ENCODE data around the gene LRRC14B.
"Not testable (repeated sequence)": the region's sequence is repeated elsewhere in the genome, so short reads cannot be mapped to it uniquely, and the experiment has no call there.

The LRRC14B gene

GRCh38 chr5:189976-190365 lies 1.3 kb upstream of the LRRC14B start:
- Histone ChIP-seq H3K36me3 (ENCODE audit: control insufficient read depth, insufficient read depth, low read length) (no peaks in the 10 kb centered on the region), H3K4me1 (ENCODE audit: control insufficient read depth, insufficient read depth, low read length) (peaks cover 8% of the 10 kb centered on the region), H3K9ac (ENCODE audit: low read length) (no peak overlapping the region), H3K27me3 (ENCODE audit: control insufficient read depth, insufficient read depth, low read length) (peaks cover 32% of the 10 kb centered on the region), H3K4me3 (ENCODE audit: low read length) (no peak overlapping the region), H3K9me3 (ENCODE audit: control insufficient read depth, low read length) (no peaks in the 10 kb centered on the region)

- H3K9ac ChIP-seq (ENCODE audit: low read length), result no peak overlapping the region
- H3K9me3 ChIP-seq (ENCODE audit: control insufficient read depth, low read length), result no peaks in the 10 kb centered on the region
- H3K4me3 ChIP-seq (ENCODE audit: low read length), result no peak overlapping the region
- peaks cover 8% of the 10 kb centered on the region for H3K4me1 ChIP-seq (ENCODE audit: control insufficient read depth, insufficient read depth, low read length)
- H3K27me3 ChIP-seq (ENCODE audit: control insufficient read depth, insufficient read depth, low read length), result peaks cover 32% of the 10 kb centered on the region
- no peaks in the 10 kb centered on the region for H3K36me3 ChIP-seq (ENCODE audit: control insufficient read depth, insufficient read depth, low read length)
These were observed 794 bp upstream of the LRRC14B start for GRCh38 chr5:190366-191035.

GRCh38 chr5:191949-192690 lies 825 bp downstream of the LRRC14B start:
- Histone ChIP-seq H3K27me3 (ENCODE audit: control insufficient read depth, insufficient read depth, low read length) (peaks cover 31% of the 10 kb centered on the region), H3K9ac (ENCODE audit: low read length) (no peak overlapping the region), H3K4me3 (ENCODE audit: low read length) (no peak overlapping the region), H3K36me3 (ENCODE audit: control insufficient read depth, insufficient read depth, low read length) (no peaks in the 10 kb centered on the region), H3K9me3 (ENCODE audit: control insufficient read depth, low read length) (no peaks in the 10 kb centered on the region), H3K4me1 (ENCODE audit: control insufficient read depth, insufficient read depth, low read length) (peaks cover 8% of the 10 kb centered on the region)

- no peak overlapping the region for H3K9ac ChIP-seq (ENCODE audit: low read length)
- peaks cover 29% of the 10 kb centered on the region for H3K27me3 ChIP-seq (ENCODE audit: control insufficient read depth, insufficient read depth, low read length)
- no peak overlapping the region for H3K4me3 ChIP-seq (ENCODE audit: low read length)
- H3K9me3 ChIP-seq (ENCODE audit: control insufficient read depth, low read length), result no peaks in the 10 kb centered on the region
- H3K4me1 ChIP-seq (ENCODE audit: control insufficient read depth, insufficient read depth, low read length), result peaks cover 8% of the 10 kb centered on the region
- no peaks in the 10 kb centered on the region for H3K36me3 ChIP-seq (ENCODE audit: control insufficient read depth, insufficient read depth, low read length)
These were observed 1.3 kb downstream of the LRRC14B start for GRCh38 chr5:192691-192969.

GRCh38 chr5:192970-193831 lies 1.9 kb downstream of the LRRC14B start:
- no peaks in the 10 kb centered on the region for H3K36me3 ChIP-seq (ENCODE audit: control insufficient read depth, insufficient read depth, low read length)
- H3K4me3 ChIP-seq (ENCODE audit: low read length), result no peak overlapping the region
- H3K9ac ChIP-seq (ENCODE audit: low read length), result no peak overlapping the region
- no peaks in the 10 kb centered on the region for H3K9me3 ChIP-seq (ENCODE audit: control insufficient read depth, low read length)
- H3K4me1 ChIP-seq (ENCODE audit: control insufficient read depth, insufficient read depth, low read length), result peaks cover 8% of the 10 kb centered on the region
- H3K27me3 ChIP-seq (ENCODE audit: control insufficient read depth, insufficient read depth, low read length), result peaks cover 29% of the 10 kb centered on the region

GRCh38 chr5:194102-194501 lies 2.8 kb downstream of the LRRC14B start:
- Histone ChIP-seq H3K4me1 (ENCODE audit: control insufficient read depth, insufficient read depth, low read length) (peaks cover 8% of the 10 kb centered on the region), H3K27me3 (ENCODE audit: control insufficient read depth, insufficient read depth, low read length) (peaks cover 29% of the 10 kb centered on the region), H3K9ac (ENCODE audit: low read length) (no peak overlapping the region), H3K9me3 (ENCODE audit: control insufficient read depth, low read length) (no peaks in the 10 kb centered on the region), H3K36me3 (ENCODE audit: control insufficient read depth, insufficient read depth, low read length) (no peaks in the 10 kb centered on the region), H3K4me3 (ENCODE audit: low read length) (no peak overlapping the region)

- no peak overlapping the region for H3K4me3 ChIP-seq (ENCODE audit: low read length)
- no peaks in the 10 kb centered on the region for H3K36me3 ChIP-seq (ENCODE audit: control insufficient read depth, insufficient read depth, low read length)
- H3K9me3 ChIP-seq (ENCODE audit: control insufficient read depth, low read length), result no peaks in the 10 kb centered on the region
- peaks cover 29% of the 10 kb centered on the region for H3K27me3 ChIP-seq (ENCODE audit: control insufficient read depth, insufficient read depth, low read length)
- H3K9ac ChIP-seq (ENCODE audit: low read length), result no peak overlapping the region
- peaks cover 8% of the 10 kb centered on the region for H3K4me1 ChIP-seq (ENCODE audit: control insufficient read depth, insufficient read depth, low read length)
These were observed 3.4 kb downstream of the LRRC14B start for GRCh38 chr5:194603-195209.

GRCh38 chr5:195401-196160 lies 4.3 kb downstream of the LRRC14B start:
- Histone ChIP-seq H3K27me3 (ENCODE audit: control insufficient read depth, insufficient read depth, low read length) (peaks cover 21% of the 10 kb centered on the region), H3K9ac (ENCODE audit: low read length) (no peak overlapping the region), H3K36me3 (ENCODE audit: control insufficient read depth, insufficient read depth, low read length) (no peaks in the 10 kb centered on the region), H3K4me3 (ENCODE audit: low read length) (no peak overlapping the region), H3K4me1 (ENCODE audit: control insufficient read depth, insufficient read depth, low read length) (peaks cover 8% of the 10 kb centered on the region), H3K9me3 (ENCODE audit: control insufficient read depth, low read length) (no peaks in the 10 kb centered on the region)

GRCh38 chr5:196350-196749 lies 5.1 kb downstream of the LRRC14B start:
- Histone ChIP-seq H3K4me1 (ENCODE audit: control insufficient read depth, insufficient read depth, low read length) (peaks cover 5% of the 10 kb centered on the region), H3K9ac (ENCODE audit: low read length) (no peak overlapping the region), H3K36me3 (ENCODE audit: control insufficient read depth, insufficient read depth, low read length) (no peaks in the 10 kb centered on the region), H3K4me3 (ENCODE audit: low read length) (no peak overlapping the region), H3K9me3 (ENCODE audit: control insufficient read depth, low read length) (no peaks in the 10 kb centered on the region), H3K27me3 (ENCODE audit: control insufficient read depth, insufficient read depth, low read length) (peaks cover 13% of the 10 kb centered on the region)

- not testable (repeated sequence) for H3K9ac ChIP-seq (ENCODE audit: low read length); H3K4me1 ChIP-seq (ENCODE audit: control insufficient read depth, insufficient read depth, low read length); H3K4me3 ChIP-seq (ENCODE audit: low read length); H3K9me3 ChIP-seq (ENCODE audit: control insufficient read depth, low read length); H3K36me3 ChIP-seq (ENCODE audit: control insufficient read depth, insufficient read depth, low read length); H3K27me3 ChIP-seq (ENCODE audit: control insufficient read depth, insufficient read depth, low read length)
These were observed 5.7 kb downstream of the LRRC14B start for GRCh38 chr5:197031-197430.

- no peaks in the 10 kb centered on the region for H3K36me3 ChIP-seq (ENCODE audit: control insufficient read depth, insufficient read depth, low read length)
- H3K9me3 ChIP-seq (ENCODE audit: control insufficient read depth, low read length), result no peaks in the 10 kb centered on the region
- H3K27me3 ChIP-seq (ENCODE audit: control insufficient read depth, insufficient read depth, low read length), result no peaks in the 10 kb centered on the region
- no peaks in the 10 kb centered on the region for H3K4me1 ChIP-seq (ENCODE audit: control insufficient read depth, insufficient read depth, low read length)
- no peak overlapping the region for H3K4me3 ChIP-seq (ENCODE audit: low read length)
- no peak overlapping the region for H3K9ac ChIP-seq (ENCODE audit: low read length)
These were observed 6.7 kb downstream of the LRRC14B start for GRCh38 chr5:197892-198489.

All from mucosa of stomach (tissue), 1 donor.